Activated CD4-positive, alpha-beta T cell treated with anti-CD3 and anti-CD28 coated beads, Interleukin-2, amount 50 U/mL, for 1 hour (primary cell): ENCODE measurements around the gene PTPRZ1.

ENCODE experiments used
- DNase-seq: peaks from one replicate; pipeline ENCODE4 v3.0.0-alpha.2; 2020

Gene PTPRZ1

GRCh38 chr7:121872831-121873288 lies at the start of gene PTPRZ1:
Gene PTPRZ1, plus strand, starts transcription at chr7:121873161. Its CDS starts 339 bp downstream, at chr7:121873500.
- DNase-seq, result no peak

DNA sequence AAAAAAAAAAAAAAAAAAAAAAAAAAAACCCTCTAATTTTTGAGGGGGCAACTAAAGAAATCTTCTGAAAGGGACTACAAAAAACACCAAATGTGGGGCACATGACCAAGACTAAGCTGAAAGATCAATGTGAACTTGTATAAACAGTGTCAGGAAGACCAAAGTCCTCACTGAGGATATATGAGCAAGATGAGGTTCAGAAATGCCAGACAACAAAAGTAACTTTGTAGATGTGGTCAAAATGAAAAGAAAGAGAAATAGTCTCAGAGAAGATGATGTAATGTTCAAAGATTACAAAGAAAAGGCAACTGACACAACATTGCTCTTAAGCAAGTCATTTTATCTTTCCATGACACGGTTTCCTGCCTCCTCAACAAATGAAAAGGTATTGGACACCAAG lies 48.7 kb upstream of the PTPRZ1 start:
- no peak for DNase-seq

DNA sequence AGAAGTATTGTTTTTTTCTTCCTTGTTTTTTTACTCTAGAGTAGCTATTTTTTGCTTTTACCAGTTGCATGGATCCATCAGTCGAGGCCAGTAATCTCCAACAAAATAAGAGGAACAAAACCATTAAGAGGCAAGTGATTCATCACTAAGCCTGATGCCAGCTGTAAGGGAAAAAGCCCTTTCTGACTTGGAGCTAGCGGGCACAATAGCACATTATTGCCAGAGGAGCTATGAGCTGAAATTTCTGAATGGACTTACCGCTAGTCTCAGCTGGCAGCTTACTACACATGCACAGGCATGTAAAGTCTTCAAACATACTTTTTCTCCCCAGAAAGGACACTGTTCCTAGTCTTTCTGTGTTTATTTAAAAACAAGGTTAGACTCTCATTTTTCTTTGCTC lies 41.6 kb upstream of the PTPRZ1 start:
- DNase-seq, result no peak

GRCh38 chr7:121831801-121832200 lies 41.2 kb upstream of the PTPRZ1 start:
- DNase-seq, result no peak

DNA sequence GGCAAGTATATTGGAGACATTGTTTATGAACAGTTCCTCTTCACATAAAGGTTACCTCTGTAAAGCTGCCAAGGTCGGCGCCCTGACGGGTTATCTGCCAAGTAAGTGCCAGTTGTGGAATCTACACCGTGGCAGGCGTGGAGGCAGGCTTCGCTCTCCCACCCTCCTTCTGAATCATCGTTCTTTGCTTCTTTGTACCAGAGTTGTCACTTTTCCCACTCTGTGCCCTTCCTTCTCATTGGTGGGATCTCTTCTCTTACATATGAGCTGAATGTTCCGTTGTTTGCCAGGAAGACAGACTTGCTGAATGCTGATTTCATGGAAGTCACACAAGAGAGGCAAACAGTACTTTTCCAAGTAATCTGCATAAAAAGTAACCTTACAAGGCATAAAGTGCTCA lies 40.6 kb upstream of the PTPRZ1 start:
- DNase-seq, result no peak

- no peak for DNase-seq
Observed at GRCh38 chr7:121833991-121834390, 39.0 kb upstream of the PTPRZ1 start.

DNA sequence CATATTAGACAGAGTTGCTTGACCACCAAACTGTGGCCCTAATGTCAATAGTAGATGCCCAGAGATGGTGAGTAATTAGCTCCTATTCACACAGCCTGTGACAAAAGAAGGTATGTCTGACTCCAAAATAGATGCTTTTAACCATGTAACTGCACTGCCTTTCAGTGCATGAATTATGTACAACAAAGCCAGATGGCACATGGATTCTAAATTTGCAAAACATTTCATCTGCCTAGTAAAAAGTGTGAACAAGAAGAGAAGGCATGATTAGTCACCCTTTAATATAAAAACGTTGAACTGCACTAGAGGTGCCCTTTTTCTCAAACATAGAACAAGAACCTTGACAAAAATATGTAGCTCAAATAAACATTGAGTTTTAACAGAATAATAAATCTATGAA lies 35.5 kb upstream of the PTPRZ1 start:
- DNase-seq, result no peak

- DNase-seq, result no peak
Observed at GRCh38 chr7:121847041-121847440, 25.9 kb upstream of the PTPRZ1 start.

- no peak for DNase-seq
Observed at GRCh38 chr7:121853307-121853706, 19.7 kb upstream of the PTPRZ1 start.

DNA sequence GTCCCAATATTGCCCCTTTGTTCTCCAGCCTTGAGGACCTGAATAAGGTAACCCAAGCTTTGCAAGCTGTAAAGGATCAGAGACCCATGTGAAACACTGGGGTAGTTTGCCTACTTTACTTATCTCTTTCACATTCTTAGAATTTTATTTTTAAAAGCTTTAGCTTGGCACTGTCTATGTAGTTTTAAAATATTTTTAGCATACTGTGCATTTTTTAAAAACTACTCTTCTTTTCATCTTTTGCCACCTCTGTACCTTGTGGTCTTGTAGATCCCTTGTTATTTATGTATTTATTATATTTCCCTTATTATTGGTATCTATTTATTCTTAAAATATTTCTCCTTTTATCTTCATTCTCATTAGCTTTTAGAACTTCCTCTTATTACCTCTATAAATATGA lies 12.0 kb upstream of the PTPRZ1 start:
- no peak for DNase-seq

GRCh38 chr7:121862591-121862990 lies 10.4 kb upstream of the PTPRZ1 start:
- DNase-seq, result no peak

GRCh38 chr7:121871188-121871587 lies 1.8 kb upstream of the PTPRZ1 start:
- no peak for DNase-seq

DNA sequence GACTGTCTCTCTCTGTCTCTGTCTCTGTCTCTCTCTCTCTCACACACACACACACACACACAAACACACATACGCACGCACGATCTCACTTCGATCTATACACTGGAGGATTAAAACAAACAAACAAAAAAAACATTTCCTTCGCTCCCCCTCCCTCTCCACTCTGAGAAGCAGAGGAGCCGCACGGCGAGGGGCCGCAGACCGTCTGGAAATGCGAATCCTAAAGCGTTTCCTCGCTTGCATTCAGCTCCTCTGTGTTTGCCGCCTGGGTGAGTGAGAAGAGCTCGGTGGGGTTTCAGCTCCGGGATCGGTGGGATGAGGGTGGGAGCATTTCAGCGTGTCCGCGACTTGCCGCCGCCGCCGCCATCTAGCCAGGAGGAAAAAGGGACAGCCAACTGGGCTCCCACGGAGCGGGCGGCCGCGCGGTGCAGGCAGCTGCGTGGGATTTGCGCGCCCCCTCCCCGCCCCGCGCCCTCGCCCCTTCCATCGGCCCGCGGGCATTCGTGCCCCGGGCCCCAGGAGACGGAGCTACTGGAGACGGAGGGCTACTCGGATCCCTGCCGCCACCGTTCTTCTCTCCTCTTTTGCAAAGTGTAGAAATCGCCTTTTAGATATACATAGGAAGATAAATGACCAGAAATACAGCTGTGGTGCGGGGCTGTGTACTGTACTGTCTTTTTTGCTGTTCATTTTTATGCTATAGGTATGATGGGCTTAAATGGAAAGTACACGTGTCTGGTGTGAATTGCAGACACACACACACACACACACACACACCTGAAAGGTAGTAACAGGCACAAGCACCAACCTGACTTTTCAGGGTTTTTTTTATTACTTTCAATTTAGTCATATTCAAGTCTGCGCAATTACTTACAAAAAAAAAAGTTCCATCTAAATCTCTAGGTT lies 581 bp downstream of the PTPRZ1 start:
- no peak for DNase-seq

DNA sequence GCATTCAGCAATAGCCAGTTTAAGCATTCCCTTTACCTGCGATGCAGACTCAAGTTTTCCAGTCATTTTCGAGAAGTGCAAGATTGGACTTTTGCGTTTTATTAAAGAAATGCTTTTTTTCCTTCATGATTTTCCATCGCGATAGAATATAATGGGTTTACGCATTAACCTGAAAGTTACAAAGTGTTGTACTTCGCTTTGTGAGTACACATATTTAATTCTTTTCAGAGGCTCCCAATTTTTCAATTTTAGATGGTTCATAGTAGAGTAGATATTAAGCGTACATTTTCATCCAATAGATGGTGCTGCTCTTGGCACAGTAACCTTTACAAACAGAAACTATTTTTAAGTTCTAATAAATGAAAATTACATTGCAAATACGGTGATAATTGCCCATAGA lies 1.3 kb downstream of the PTPRZ1 start:
- DNase-seq, result no peak

- DNase-seq, result no peak
Observed at GRCh38 chr7:121875203-121875602, 2.2 kb downstream of the PTPRZ1 start.

- DNase-seq, result no peak
Observed at GRCh38 chr7:121876656-121877500, 3.9 kb downstream of the PTPRZ1 start.

GRCh38 chr7:121878918-121879464 lies 6.0 kb downstream of the PTPRZ1 start:
- no peak for DNase-seq

DNA sequence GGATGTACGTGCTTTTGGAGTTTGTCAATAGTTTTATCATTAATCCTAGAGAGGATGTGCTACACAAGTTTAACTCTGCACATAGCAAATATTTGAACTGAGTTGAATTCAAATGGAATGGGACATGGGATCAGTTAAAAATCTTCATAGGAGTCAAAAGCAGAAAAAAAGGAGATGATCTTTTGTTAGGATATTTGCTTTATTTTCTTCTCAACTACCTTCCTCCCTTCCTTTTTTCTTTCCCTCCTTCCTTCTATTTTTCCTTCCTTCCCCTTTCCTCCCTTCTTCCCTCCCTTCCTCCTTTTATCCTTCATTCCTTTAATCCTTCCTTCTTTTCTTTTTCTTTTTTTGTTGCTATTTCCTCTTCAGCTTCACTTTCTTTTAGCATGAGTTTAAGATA lies 6.6 kb downstream of the PTPRZ1 start:
- no peak for DNase-seq

DNA sequence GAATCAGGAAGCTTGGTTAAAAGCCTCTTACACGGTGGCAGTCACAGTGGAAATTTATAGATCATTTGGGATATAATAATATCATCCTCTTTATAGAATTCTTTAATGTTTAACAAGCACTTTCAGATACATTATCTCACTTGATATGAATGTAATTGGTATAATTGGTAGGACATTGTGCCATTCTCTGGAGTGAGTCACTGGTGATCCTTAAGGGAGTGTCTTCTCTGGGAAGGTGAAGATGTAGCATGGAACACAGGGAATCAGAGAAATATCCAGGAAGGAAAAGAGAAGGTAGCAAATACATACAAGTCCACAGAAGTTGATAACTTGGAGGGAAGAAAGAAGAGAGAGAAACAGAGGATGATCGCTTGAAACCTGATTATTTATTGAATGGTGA lies 9.8 kb downstream of the PTPRZ1 start:
- DNase-seq, result no peak

DNA sequence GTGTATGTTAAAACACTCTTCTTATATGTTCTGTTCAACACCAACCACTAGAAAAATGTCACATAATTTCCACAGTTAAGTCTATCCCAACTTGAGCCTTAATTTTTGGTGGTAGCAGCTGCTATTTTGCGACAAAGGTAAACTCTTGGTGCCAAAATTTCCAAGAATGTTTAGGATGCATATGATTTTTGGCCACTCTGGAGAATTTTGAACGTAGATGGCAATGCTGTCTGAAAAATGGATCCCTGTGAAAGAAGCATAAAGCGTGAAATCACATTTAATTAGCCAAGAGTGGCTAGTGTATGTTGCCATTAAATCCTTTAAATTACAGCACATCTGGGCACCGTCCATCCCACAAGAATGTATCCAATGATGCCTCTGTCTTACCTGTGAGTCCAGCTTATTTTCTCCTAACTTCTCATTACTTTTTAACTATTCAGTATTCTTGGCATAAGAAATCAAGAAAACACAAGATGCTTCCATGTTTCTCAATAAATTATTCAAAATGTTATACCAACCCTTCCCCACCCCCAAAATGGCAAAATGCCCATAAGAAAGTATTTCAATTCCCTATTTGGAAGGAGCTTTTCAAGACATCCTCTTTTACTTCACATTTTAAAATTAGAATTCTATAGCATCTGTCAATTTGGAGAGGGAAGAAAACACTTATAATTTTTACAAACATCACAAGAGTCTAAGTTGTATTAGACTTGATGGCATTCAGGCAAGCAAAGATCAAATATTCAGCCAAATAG lies 12.4 kb downstream of the PTPRZ1 start:
- DNase-seq, result no peak

DNA sequence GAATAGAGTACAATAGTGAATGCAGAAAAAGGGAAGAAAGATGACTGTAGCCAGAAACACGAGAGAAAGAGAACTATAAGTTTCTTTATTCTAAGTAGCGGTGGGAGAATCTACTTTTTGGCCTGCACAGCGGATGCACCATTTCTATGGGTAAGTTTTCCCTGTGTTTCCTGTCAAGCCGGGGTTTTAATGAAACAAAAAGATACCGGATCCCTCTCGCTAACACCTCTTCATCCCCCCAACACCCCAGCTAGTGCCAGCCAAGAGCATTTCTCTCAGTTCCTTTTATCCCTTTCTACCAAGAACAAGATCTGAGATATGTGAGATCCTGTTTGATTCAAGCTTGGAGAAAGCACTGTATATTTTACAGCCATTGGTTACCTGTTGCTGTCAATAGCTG lies 14.7 kb downstream of the PTPRZ1 start:
- DNase-seq, result no peak

- no peak for DNase-seq
Observed at GRCh38 chr7:121890833-121891232, 17.9 kb downstream of the PTPRZ1 start.

DNA sequence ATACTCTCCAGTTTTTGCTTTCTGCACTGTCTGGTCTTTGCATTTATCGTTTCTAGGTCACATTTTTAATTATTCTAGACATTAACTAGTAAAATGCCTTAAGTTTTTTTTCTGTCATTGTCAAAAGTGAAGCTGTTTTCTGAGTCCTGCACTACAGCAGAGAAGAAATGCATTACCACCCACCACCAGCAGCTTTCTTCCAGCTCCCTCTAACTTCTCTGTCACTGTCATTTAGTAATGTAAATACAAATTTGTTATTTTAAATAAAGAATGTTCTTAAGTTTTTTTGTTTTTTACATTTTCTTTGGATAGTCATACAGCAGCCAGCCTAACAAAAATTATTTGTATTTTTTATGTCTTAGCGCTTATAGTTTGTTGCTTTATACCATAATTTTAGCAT lies 18.8 kb downstream of the PTPRZ1 start:
- no peak for DNase-seq
